ENCODE data around the gene POU6F2. TPM values are rescaled to one million over a fixed set of nuclear protein-coding genes. Genes with fewer than 3 reads are reported as not detected.

POU6F2 gene
- total and polyA plus RNA-seq, 2 donors (not counting 1 experiment from before 2014, with no cell fraction given), result 0.47 TPM; not detected in 1

GRCh38 chr7:39515534-39516228 lies 538.0 kb downstream of the POU6F2 start:
- POLR2A ChIA-PET, result no interaction called here

More at GRCh38 chr7:39515534-39516228, 538.0 kb downstream of the POU6F2 start:
- CTCF ChIA-PET, result no interaction called here
- TF ChIP-seq CTCF (IDR thresholded peaks at IDR 0.05) (no peak), EZH2 (IDR thresholded peaks at IDR 0.05; ENCODE audit: borderline replicate concordance, insufficient read depth, low read depth, low read length, poor library complexity, severe bottlenecking) (no peak)
- Mint-ChIP-seq H3K4me1 (peaks cover 3% of the 10 kb centered on the region), H3K9me3 (ENCODE audit: insufficient read depth) (no peaks in the 10 kb centered on the region), H3K4me3 (no peak overlapping the region), H3K27me3 (peaks cover 8% of the 10 kb centered on the region), H3K27ac (no peak overlapping the region)
- Histone ChIP-seq H2AFZ (ENCODE audit: insufficient read depth, low read depth, low read length, poor library complexity, severe bottlenecking) (no peak overlapping the region), H3K36me3 (replicated peaks in 1 of 2; ENCODE audit: control extremely low read depth in 1 of 2, control insufficient read depth in 1 of 2, extremely low read depth in 1 of 2, insufficient read depth in 2 of 2, low read length in 1 of 2) (no peaks in the 10 kb centered on the region), H3K27me3 (replicated peaks in 1 of 4; ENCODE audit: control extremely low read depth in 1 of 4, control insufficient read depth in 3 of 4, insufficient read depth in 4 of 4, low read length in 3 of 4) (no peaks in the 10 kb centered on the region), H3K4me2 (replicated peaks; ENCODE audit: low read depth, low read length, poor library complexity, severe bottlenecking) (no peak overlapping the region), H3K4me3 (ENCODE audit: control extremely low read depth in 1 of 5, extremely low read depth in 1 of 5, insufficient read depth in 1 of 5, low read depth in 2 of 5, low read length in 4 of 5) (no peak overlapping the region), H4K20me1 (ENCODE audit: control insufficient read depth, insufficient read depth, low read length, poor library complexity, severe bottlenecking) (no peaks in the 10 kb centered on the region), H3K79me2 (ENCODE audit: control insufficient read depth, insufficient read depth, low read length) (no peaks in the 10 kb centered on the region), H3K9ac (ENCODE audit: low read length) (no peak overlapping the region), H3K27ac (ENCODE audit: low read length in 2 of 2) (no peak overlapping the region), H3K4me1 (ENCODE audit: control insufficient read depth in 2 of 2, insufficient read depth in 2 of 2, low read length in 2 of 2) (peaks cover 0 to 4% of the 10 kb centered on the region in 2 donors), H3K9me3 (ENCODE audit: control extremely low read depth in 1 of 3, control insufficient read depth in 2 of 3, insufficient read depth in 1 of 3, low read length in 2 of 3) (no peaks in the 10 kb centered on the region)
- ATAC-seq (ENCODE audit: low read depth), result no peak
- WGBS (ENCODE audit: insufficient coverage), result 93% methylated on average over 6 of the region's 8 CpGs
- DNase-seq, result no peak
- intact Hi-C loops (cut with micrococcal nuclease), result no loop called here
